GM12875 (cell line): ENCODE data around the gene NDE1.

Experiments
- H3K4me3 ChIP-seq: one replicate; pipeline ENCODE4 v1.5.1; 2011; ENCODE audit warnings: low read depth, low read length, control low read depth
- TF ChIP-seq, protein P1 (sequence below): IDR thresholded peaks from 2 replicates; pipeline ENCODE4 v1.5.1; 2011; ENCODE audit warnings: low read depth, mild to moderate bottlenecking, control low read depth, inconsistent platforms, low read length, moderate library complexity, borderline replicate concordance; ENCODE audit not compliant: insufficient read depth

The NDE1 gene, protein sequence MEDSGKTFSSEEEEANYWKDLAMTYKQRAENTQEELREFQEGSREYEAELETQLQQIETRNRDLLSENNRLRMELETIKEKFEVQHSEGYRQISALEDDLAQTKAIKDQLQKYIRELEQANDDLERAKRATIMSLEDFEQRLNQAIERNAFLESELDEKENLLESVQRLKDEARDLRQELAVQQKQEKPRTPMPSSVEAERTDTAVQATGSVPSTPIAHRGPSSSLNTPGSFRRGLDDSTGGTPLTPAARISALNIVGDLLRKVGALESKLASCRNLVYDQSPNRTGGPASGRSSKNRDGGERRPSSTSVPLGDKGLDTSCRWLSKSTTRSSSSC

DNA sequence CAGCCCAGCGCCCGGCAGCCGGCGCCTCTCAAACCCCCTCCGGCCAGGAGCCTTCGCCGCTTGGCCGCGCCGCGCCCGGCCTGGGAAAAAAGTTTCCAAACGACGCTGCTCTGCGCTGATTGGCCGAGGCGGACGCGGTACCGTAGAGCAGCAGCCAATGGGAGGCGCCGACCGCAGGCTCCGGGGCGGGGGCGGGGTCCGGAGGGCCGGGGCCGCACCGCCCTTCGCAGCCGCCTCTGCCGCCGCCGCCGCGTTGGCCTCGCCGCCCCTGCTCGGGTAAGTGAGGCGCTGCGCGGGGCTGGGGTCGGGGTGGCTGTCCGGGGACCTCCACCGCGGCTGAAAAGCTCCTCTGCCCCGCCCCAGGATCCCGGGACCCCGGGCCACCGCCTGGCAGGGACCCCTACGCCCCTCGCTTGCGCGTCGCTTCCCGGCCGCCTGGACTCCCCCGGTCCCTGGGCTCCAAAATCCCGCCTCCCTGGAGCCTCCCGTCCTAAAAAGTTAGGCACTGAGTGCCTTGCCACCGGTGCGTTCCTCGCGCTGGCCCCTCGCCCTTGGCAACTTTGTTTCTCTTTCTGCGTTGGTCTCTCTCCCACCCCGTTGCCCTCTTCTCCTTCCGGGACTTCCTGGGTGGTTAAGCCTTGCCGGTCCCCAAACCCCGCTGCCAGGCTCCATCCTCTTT lies at the start of gene NDE1:
NDE1 (plus strand) TSS at position 227 of the 679 bp plus-strand sequence. CDS start 14,534 bp downstream, outside the sequence.
- peak within 1 kb of the TSS; percentile 73 for H3K4me3 ChIP-seq
- TF ChIP-seq, protein P1, sequence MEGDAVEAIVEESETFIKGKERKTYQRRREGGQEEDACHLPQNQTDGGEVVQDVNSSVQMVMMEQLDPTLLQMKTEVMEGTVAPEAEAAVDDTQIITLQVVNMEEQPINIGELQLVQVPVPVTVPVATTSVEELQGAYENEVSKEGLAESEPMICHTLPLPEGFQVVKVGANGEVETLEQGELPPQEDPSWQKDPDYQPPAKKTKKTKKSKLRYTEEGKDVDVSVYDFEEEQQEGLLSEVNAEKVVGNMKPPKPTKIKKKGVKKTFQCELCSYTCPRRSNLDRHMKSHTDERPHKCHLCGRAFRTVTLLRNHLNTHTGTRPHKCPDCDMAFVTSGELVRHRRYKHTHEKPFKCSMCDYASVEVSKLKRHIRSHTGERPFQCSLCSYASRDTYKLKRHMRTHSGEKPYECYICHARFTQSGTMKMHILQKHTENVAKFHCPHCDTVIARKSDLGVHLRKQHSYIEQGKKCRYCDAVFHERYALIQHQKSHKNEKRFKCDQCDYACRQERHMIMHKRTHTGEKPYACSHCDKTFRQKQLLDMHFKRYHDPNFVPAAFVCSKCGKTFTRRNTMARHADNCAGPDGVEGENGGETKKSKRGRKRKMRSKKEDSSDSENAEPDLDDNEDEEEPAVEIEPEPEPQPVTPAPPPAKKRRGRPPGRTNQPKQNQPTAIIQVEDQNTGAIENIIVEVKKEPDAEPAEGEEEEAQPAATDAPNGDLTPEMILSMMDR: no peak

DNA sequence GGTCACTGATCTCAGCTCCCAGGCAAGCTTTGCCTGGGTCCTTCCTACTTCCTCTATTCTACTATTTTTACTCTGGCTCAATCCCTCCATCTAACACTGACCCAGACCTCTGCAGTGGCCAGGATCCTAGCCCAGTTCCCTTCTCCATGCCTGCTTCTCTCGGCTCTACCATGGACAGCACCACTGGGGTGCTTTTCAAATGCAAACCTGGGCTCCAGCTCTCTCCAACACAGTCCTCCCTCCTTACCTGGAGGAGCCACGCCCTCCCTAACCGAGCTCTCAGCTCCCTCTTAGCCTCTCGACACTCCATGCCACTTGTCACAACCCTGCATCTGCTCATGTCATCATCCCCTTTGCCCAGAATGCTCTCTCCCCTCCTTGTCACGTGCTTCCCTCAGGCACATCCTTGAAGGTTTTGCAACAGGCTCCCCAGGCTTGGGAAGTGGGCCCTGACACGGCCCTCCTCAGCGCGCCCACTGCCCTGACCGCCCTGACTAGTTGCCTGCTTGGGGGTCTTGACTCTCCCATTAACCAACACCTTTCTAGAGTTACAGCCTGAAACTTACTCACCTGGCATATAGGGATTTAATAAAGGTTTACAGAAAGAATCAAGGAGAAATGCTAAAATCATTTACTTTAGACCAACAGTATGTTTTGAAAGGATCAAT lies 48.7 kb upstream of the NDE1 start:
- TF ChIP-seq, protein P1: no peak
- no peak overlapping the region for H3K4me3 ChIP-seq

DNA sequence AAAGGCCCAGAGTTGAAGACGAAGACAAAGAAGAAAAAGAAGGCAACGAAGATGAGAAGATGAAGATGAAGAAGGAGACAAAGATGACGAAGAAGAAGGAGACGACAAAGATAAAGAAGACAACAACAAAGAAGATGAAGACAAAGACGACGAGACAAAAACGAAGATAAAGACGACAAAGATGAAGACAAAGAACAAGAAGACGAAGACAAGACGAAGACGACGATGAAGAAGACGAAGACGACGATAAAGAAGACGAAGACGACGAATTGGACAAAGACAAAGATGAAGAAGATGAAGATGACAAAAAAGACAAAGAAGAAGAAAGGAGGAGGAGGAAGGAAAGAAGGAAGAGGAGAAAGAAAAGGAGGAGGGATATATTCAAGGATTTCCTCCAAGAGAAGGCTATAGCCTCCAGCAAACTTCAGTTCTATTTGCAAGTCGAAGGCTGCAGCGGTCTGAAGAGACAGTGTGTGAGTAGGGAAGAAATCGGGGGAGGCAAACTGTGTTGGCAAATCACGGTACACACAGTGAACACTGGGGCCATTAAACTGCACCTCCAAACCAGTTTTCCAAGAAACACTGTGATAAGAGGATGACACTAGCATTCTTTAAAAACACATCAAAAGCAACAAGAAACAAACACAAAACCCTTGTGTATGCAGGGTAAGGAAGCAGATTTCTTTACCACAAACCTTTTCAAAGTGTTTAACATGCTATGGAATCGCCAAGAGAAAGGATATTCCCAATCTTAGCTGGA lies 47.6 kb upstream of the NDE1 start:
- H3K4me3 ChIP-seq: no peak overlapping the region
- TF ChIP-seq, protein P1: no peak

DNA sequence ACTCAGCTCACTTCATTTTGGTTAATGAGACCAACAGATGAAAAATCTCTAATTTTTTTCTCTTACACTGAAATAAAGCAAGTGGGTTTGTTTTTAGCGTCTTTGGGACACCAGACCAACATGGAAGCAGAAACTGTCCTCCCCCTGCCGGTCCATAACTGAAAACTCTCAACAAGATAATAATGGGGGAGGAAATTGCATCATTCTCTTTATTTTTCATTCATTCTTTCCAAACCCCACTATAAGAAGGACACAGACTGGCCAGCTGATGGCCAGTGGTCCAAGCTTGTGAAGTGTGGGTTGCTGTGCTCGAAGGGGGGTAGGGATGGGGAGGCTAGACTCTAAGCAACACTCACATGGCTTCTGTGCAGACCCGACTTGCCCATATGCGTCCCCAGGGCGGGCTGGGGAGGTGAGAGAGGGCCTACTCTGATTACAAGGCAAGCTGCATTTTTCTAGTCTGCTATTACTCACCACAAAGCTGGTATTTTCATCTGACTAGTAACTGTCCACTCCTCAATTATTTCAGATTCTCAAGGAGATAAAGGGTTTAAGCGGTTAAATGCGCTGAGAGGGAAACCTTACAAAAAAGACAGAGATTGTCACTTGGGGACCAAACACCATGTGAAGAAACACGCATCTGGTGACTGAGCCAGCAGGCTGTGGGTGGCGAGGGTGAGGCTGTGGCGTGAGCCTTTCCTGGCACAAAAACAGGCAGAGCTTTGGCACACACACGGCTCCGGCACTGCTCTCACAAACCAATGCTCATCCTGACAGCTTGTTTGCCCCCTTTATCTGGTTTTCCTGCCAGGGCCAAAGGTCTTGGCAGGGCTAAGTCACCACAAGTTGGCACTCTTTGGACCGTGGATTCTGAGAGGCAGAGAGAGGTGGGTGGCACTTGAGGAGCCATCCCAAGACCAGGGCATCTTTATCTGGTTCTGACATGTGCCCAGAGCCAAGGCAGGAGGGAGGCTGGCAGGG lies 45.3 kb upstream of the NDE1 start:
- TF ChIP-seq, protein P1: no peak
- H3K4me3 ChIP-seq: no peak overlapping the region

DNA sequence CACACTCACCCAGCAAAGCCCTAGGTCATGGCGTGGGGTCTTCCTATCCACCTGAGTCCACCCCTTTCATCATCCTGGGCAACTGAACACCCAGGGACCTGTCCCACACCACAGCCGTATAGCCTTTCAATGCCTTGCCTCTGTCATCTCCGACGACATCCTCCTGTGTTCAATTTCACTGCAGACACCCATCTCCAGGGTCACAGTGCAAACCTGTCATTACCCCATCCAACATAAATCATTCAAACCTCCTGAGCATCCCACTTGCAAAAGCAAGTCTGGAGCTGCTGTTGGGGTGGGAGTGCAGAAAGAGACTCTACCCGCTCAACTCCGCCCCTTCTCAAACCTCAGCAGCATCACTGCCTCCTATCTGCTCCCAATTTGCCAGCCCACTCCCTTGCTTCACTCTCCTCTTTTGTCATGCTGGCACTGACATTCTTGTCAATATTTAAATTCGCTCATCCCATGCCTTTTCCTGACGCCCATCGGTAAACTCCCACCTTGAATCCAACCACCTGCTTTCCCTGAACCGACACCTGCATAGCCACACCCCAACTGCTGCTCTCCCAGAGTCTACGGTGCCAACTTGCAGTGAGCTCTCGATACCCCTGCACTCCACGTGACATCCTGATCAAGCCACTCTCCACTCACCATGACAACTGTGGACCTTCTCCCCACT lies 44.1 kb upstream of the NDE1 start:
- TF ChIP-seq, protein P1: no peak
- no peak overlapping the region for H3K4me3 ChIP-seq
